ENCODE measurements around the gene SRSF2.

DNA sequence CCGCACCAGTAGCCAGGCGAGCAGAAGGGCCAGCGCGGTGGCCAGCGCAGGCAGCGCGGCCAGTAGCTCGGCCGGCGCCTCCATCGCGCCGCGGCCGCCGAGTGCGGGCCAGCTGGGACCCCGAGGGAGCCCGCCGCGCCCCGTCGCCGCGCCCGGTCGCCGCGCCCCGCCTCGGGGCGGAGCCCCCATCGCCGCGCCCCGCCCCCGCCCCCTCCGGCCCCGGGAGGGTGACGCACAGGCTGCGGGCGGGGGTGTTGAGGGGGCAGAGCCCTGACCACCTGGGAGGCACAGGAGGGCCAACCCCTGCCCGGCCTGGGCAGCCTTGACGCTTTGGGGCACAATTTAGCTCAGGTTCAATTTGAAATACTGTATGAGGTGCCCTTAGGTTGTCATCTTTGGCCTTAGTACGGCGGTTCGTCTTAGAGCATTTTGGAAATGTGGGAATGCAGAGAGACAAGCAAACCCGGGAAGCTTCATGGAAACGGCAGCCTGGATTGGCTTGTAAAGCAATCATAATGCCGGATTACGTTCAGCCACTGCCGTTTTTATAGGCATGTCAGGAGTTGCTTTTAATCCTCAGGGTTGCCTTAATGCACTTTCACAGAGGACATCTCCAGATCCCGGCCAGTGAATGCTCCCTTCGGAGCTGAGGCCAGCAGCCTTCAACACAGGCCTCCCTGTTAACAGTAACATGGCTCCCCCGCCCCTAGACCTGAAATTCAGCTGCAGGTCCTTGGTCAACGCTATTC lies 26.1 kb downstream of the SRSF2 start, which contains the start of gene MXRA7:
- TF ChIP-seq CTCF (IDR thresholded peaks at IDR 0.05), result no peak
- no peak for TF ChIP-seq ZFX (IDR thresholded peaks at IDR 0.05; ENCODE audit: borderline replicate concordance)

All from 22Rv1 (cell line).